Kidney (tissue), 14 donors: Measurements from ENCODE around the gene TMEM178A. TPM values are rescaled to one million over a fixed set of nuclear protein-coding genes. Genes with fewer than 3 reads are reported as not detected.

Source experiments
- DNase-seq, 5 donors: peaks; one replicate each; pipeline ENCODE4 v3.0.0-alpha.2; 2013 to 2020
- FAIRE-seq: peaks from 2 replicates; lab custom pipeline; 2012; peaks lifted over from hg19 to GRCh38; lab: Jason Lieb, UNC
- H3K27ac ChIP-seq, 2 donors: one replicate each; pipeline ENCODE4 v1.7.0; 2013; ENCODE audit warnings: low read depth in 2 of 2, low read length in 2 of 2, inconsistent platforms in 1 of 2
- H3K27me3 ChIP-seq: one replicate; pipeline ENCODE4 v1.7.1; 2013; ENCODE audit warnings: low read length, inconsistent platforms; ENCODE audit not compliant: control insufficient read depth, insufficient read depth
- H3K36me3 ChIP-seq, 3 donors: one replicate each; pipeline versions ENCODE4 v1.7.0 to v1.7.1; 2013; ENCODE audit warnings: low read length in 3 of 3, control low read depth in 1 of 3, inconsistent platforms in 1 of 3; ENCODE audit not compliant: insufficient read depth in 3 of 3, control insufficient read depth in 2 of 3
- H3K4me1 ChIP-seq, 3 donors: one replicate each; pipeline versions ENCODE4 v1.7.0 to v1.7.1; 2013; ENCODE audit warnings: low read length in 3 of 3, inconsistent platforms in 1 of 3, low read depth in 1 of 3; ENCODE audit not compliant: control insufficient read depth in 2 of 3, insufficient read depth in 2 of 3
- H3K4me3 ChIP-seq, 3 donors: one replicate each; pipeline versions ENCODE4 v1.7.0 to v1.8.1; 2013; ENCODE audit warnings: low read length in 3 of 3, control low read depth in 1 of 3, inconsistent platforms in 1 of 3
- H3K9ac ChIP-seq, 3 donors: one replicate each; pipeline versions ENCODE4 v1.7.0 to v1.7.1; 2013; ENCODE audit warnings: low read length in 3 of 3, control low read depth in 1 of 3, inconsistent platforms in 1 of 3
- H3K9me3 ChIP-seq, 3 donors: one replicate each; pipeline versions ENCODE4 v1.7.0 to v1.7.1; 2013; ENCODE audit warnings: low read length in 3 of 3, control low read depth in 1 of 3, inconsistent platforms in 1 of 3; ENCODE audit not compliant: control insufficient read depth in 2 of 3, insufficient read depth in 1 of 3
- CTCF ChIP-seq: IDR thresholded peaks from 3 replicates; pipeline ENCODE4 v1.5.1; 2012; ENCODE audit warnings: mild to moderate bottlenecking, moderate library complexity, borderline replicate concordance; ENCODE audit not compliant: insufficient read depth; ENCODE audit errors: extremely low read depth
- intact Hi-C: fragments of 100-400 bp; cut with DNase I; formaldehyde crosslinking; loops from one replicate; pipeline ENCODE4 v1.11.1; 2022
- polyA plus RNA-seq: library from polyadenylated mRNA; stranded (reverse); fragments of 350-450 nt; fragmentation: Illumina TruSeq; extraction: RNeasy Lipid Tissue Mini Kit (QIAGEN cat#74804); gene quantifications from one replicate; pipeline ENCODE4 v1.2.3, GENCODE V29; 2014; ENCODE audit warnings: low read depth, low replicate concordance; ENCODE audit not compliant: insufficient read depth
- total RNA-seq: library from RNA; stranded (reverse); fragmentation: NEBNext Ultra II Directional; extraction: Animal tissue kit (Norgen Biotek cat#: 25700); gene quantifications from one replicate; pipeline ENCODE4 v1.2.1, GENCODE V29; 2021
- donor health status: control.
- donor health status: control.
- donor health status: control.
- donor health status: control.
- donor health status: control.
- donor health status: DM: yes; HTN: yes; CAD: no.
- donor health status: Normal renal cell carcinoma (clear cell type).

The TMEM178A gene
- total and polyA plus RNA-seq, 2 donors from 2014 or later, result 5.7 to 48.0 TPM

GRCh38 chr2:39631256-39631655 is 34.5 kb upstream of the TMEM178A start:
- DNase-seq (no peak), FAIRE-seq (no peak)
- Histone ChIP-seq H3K4me1 (no peaks in the 10 kb centered on the region), H3K9ac (no peak overlapping the region), H3K27me3 (no peaks in the 10 kb centered on the region), H3K4me3 (no peak overlapping the region), H3K27ac (no peak overlapping the region), H3K36me3 (no peaks in the 10 kb centered on the region), H3K9me3 (no peaks in the 10 kb centered on the region)
- intact Hi-C loops, result no loop called here
- no peak for TF ChIP-seq CTCF

DNA sequence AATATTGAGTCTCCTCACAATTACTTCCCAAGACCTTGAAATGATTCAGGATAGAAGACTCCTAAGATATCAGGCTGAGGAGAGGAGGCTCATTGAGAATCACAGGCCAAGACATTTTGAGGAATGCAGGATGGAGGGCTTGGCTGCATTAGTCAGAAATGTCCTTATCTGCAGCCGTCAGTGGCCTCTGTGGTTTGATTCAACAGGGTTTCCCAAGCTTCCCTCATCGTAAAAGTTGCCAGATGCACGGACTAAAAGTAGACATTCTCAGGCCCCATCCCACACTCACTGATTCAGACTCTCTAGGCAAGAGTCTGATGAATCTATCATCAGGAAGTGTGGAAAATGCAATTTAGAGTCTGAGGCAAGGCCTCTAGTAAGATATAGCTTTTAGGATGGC is 34.0 kb upstream of the TMEM178A start:
- Histone ChIP-seq H3K4me1 (no peaks in the 10 kb centered on the region), H3K9ac (no peak overlapping the region), H3K36me3 (no peaks in the 10 kb centered on the region), H3K4me3 (no peak overlapping the region), H3K27me3 (no peaks in the 10 kb centered on the region), H3K27ac (no peak overlapping the region), H3K9me3 (no peaks in the 10 kb centered on the region)
- intact Hi-C loops, result no loop called here
- TF ChIP-seq CTCF, result no peak
- DNase-seq (no peak), FAIRE-seq (no peak)

DNA sequence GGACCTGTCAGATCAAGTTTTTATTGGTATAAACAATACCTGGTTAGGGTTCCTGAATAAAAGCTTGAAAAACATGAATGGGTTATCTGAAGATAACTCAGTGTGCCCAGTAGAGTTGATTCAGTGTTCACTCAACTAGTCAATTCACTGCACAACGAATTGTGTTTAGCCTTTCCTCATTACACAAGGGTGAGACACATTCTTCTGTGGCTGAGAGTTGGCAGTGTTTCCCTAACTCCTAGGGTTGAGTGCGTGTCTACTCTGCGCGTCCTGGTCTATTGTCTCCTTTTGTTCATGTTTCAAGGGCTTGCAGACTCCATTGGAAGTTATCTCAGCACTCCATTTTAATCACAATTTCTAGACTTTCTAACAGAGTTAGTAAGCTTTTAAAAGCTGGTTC is 32.8 kb upstream of the TMEM178A start:
- Histone ChIP-seq H3K9me3 (no peaks in the 10 kb centered on the region), H3K27me3 (no peaks in the 10 kb centered on the region), H3K27ac (no peak overlapping the region), H3K36me3 (no peaks in the 10 kb centered on the region), H3K9ac (no peak overlapping the region), H3K4me3 (no peak overlapping the region), H3K4me1 (no peaks in the 10 kb centered on the region)
- no peak for DNase-seq
- FAIRE-seq, result no peak
- intact Hi-C loops, result no loop called here
- TF ChIP-seq CTCF, result no peak

GRCh38 chr2:39636306-39636705 is 29.4 kb upstream of the TMEM178A start:
- no peak overlapping the region for H3K9ac ChIP-seq
- no peak overlapping the region for H3K4me3 ChIP-seq
- TF ChIP-seq CTCF, result no peak
- no peaks in the 10 kb centered on the region for H3K9me3 ChIP-seq
- DNase-seq (no peak), FAIRE-seq (no peak)
- intact Hi-C loops, result no loop called here
- no peaks in the 10 kb centered on the region for H3K27me3 ChIP-seq
- no peaks in the 10 kb centered on the region for H3K36me3 ChIP-seq
- no peak overlapping the region for H3K27ac ChIP-seq
- H3K4me1 ChIP-seq, result no peaks in the 10 kb centered on the region
